ENCODE data around the gene GNLY. TPM values are rescaled to one million over a fixed set of nuclear protein-coding genes. Genes with fewer than 3 reads are reported as not detected.

GNLY gene
- total RNA-seq, 1 experiment from 2014 or later = not detected

DNA sequence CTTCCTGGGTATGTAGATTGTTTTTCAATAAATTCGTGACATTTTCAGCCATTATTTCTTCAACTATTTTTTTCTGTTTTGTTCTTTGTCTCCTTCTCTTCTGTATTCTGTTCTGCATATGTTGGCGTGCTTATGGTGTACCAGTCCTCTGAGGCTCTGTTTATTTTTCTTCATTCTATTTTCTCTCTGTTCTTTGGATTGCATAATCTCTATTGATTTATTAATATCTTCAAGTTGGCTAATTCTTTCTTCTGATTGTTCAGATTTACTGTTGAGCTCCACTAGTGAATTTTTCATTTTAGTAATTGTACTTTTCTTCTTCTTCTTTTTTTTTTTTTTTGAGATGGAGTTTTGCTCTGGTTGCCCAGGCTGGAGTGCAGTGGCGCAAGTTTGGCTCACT lies 9.9 kb downstream of the GNLY start:
- intact Hi-C loops (cut with micrococcal nuclease) = no loop called here
- Histone ChIP-seq H3K9me2 (replicated peaks; ENCODE audit: low read length) (no peaks in the 10 kb centered on the region), H3K4me3 (ENCODE audit: low read length) (no peak overlapping the region), H3K4me1 (ENCODE audit: insufficient read depth, low read length) (peaks cover 43% of the 10 kb centered on the region), H3K79me2 (ENCODE audit: low read length) (no peaks in the 10 kb centered on the region), H3K27me3 (ENCODE audit: low read length) (no peaks in the 10 kb centered on the region), H3K36me3 (ENCODE audit: low read depth, low read length) (no peaks in the 10 kb centered on the region), H2AFZ (ENCODE audit: low read length) (no peak overlapping the region), H4K20me1 (ENCODE audit: low read length) (no peaks in the 10 kb centered on the region), H3K27ac (ENCODE audit: low read length) (no peak overlapping the region), H3K4me2 (ENCODE audit: low read length) (no peak overlapping the region), H3K9me3 (ENCODE audit: low read length) (no peaks in the 10 kb centered on the region), H3K9ac (ENCODE audit: low read length) (no peak overlapping the region), H3F3A (ENCODE audit: low read length, unreplicated experiment) (no peaks in the 10 kb centered on the region)
- POLR2A ChIA-PET (ENCODE audit: unreplicated experiment) = interaction anchor here (0.7 kb wide), 1 partner anchor 42 kb away, joined by 16 read pairs; no protein-coding TSS in a partner anchor
- CTCF ChIA-PET = interaction anchor here (0.6 kb wide), 1 partner anchor 29 kb away, joined by 6 read pairs; no protein-coding TSS in a partner anchor
- DNase-seq = no peak
- TF ChIP-seq EZH2phosphoT487 (IDR thresholded peaks at IDR 0.05; ENCODE audit: borderline replicate concordance, low read length) (no peak), EZH2 (IDR thresholded peaks at IDR 0.05; ENCODE audit: low read length, unreplicated experiment) (no peak), CTCF (conservative IDR thresholded peaks at IDR 0.05; ENCODE audit: low read depth, low read length) (no peak)
- no TSS peak for BruUV-seq (replicated peaks)
- no peak for ATAC-seq

DNA sequence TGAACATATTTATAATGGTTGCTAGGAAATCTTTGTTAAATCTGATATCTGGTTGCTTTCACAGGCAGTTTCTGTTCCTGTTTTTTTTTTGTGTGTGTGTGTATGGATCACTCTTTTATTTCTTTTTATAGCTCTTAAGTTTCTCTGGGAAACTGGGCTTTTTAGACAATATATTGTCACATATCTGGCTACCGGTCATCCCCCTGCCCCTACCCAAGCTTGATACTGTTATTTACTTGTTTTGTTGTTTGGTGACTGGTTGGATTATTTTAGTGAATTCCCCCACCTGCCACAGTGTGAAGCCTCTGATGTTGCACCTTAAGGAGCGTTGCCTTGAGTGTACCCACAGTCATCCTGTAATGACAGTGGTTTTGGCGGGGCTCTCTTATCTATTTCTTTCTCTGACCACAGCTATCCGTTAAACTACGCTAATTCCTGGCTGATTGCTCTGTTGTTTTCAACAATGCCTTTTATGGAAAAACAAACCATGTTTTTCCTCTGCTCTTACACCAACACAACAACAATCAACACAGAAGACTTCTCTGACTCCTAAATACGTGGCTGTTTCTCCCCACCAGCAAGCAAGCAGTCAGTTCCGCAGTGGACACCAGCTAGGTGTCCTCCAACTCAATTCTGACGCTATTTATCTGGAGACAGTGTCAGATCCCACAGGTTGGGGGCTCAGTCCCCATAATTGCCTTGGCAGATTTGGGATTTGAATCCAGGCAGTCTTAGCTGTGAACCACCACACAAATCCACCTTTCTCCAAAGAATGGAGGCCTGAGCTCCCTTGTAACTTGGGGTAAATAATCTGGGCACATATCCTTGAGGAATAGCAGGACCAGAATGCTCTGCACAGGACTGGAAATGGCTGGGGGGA lies 10.9 kb downstream of the GNLY start:
- intact Hi-C loops (cut with micrococcal nuclease) = no loop called here
- H2AFZ ChIP-seq (ENCODE audit: low read length) = no peak overlapping the region

More for the DNA sequence above, 10.9 kb downstream of the GNLY start:
- no peak overlapping the region for H3K27ac ChIP-seq (ENCODE audit: low read length)
- ATAC-seq (no peak), DNase-seq (no peak)
- no peaks in the 10 kb centered on the region for H3F3A ChIP-seq (ENCODE audit: low read length, unreplicated experiment)
- H3K27me3 ChIP-seq (ENCODE audit: low read length) = no peaks in the 10 kb centered on the region
- ChIA-PET CTCF (interaction anchor here (0.5 to 1.1 kb wide), 3 partner anchors 19 to 56 kb away, joined by 3 to 6 read pairs (median 3); no protein-coding TSS in a partner anchor), POLR2A (ENCODE audit: unreplicated experiment) (interaction anchor here (0.6 kb wide), 1 partner anchor 393 kb away, joined by 4 read pairs; no protein-coding TSS in a partner anchor)
- H3K79me2 ChIP-seq (ENCODE audit: low read length) = no peaks in the 10 kb centered on the region
- no peak overlapping the region for H3K4me3 ChIP-seq (ENCODE audit: low read length)
- H3K9me3 ChIP-seq (ENCODE audit: low read length) = no peaks in the 10 kb centered on the region
- H3K36me3 ChIP-seq (ENCODE audit: low read depth, low read length) = no peaks in the 10 kb centered on the region
- TF ChIP-seq EZH2 (IDR thresholded peaks at IDR 0.05; ENCODE audit: low read length, unreplicated experiment) (no peak), EZH2phosphoT487 (IDR thresholded peaks at IDR 0.05; ENCODE audit: borderline replicate concordance, low read length) (no peak), CTCF (conservative IDR thresholded peaks at IDR 0.05; ENCODE audit: low read depth, low read length) (no peak)
- peaks cover 43% of the 10 kb centered on the region for H3K4me1 ChIP-seq (ENCODE audit: insufficient read depth, low read length)
- H4K20me1 ChIP-seq (ENCODE audit: low read length) = no peaks in the 10 kb centered on the region
- H3K4me2 ChIP-seq (ENCODE audit: low read length) = no peak overlapping the region
- H3K9me2 ChIP-seq (replicated peaks; ENCODE audit: low read length) = no peaks in the 10 kb centered on the region
- BruUV-seq (replicated peaks) = no TSS peak
- H3K9ac ChIP-seq (ENCODE audit: low read length) = no peak overlapping the region

Measured in PC-3 (cell line).